ENCODE data around the gene CUEDC2. TPM values are rescaled to one million over a fixed set of nuclear protein-coding genes. Genes with fewer than 3 reads are reported as not detected.
A peak's percentile ranks its signal among the peaks of the same experiment; 100 is the strongest.

Gene CUEDC2
- total RNA-seq, 1 donor from 2014 or later = 118 TPM

GRCh38 chr10:102465466-102465865 lies 33.1 kb upstream of the CUEDC2 start:
- H3K9me3 Mint-ChIP-seq = no peaks in the 10 kb centered on the region
- peaks cover 10% of the 10 kb centered on the region for H3K27me3 Mint-ChIP-seq (ENCODE audit: low read depth)
- no peak for TF ChIP-seq CTCF (conservative IDR thresholded peaks at IDR 0.05)
- no peaks in the 10 kb centered on the region for H3K36me3 Mint-ChIP-seq (ENCODE audit: low read depth)
- H3K27ac Mint-ChIP-seq (ENCODE audit: unreplicated experiment) = no peak overlapping the region
- DNase-seq (ENCODE audit: low read depth, low spot score) = no peak
- H3K4me3 Mint-ChIP-seq = no peak overlapping the region
- H3K4me1 Mint-ChIP-seq = peaks cover 34% of the 10 kb centered on the region

DNA sequence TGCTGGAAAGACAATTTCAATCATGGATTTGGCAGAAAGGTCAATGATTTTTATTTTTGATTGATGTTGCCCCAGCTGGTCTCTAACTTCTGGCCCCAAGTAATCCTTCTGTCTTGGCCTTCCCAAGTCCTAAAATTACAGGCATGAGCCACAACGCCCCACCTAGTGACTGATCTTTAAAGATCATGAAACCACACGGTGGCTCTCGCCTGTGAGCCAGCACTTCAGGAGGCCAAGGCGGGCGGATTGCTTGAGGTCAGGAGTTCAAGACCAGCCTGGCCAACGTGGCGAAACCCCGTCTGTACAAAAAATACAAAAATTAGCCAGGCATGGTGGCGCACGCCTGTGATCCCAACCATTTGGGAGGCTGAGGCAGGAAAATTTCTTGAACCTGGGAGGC lies 31.6 kb upstream of the CUEDC2 start:
- no peak for TF ChIP-seq CTCF (conservative IDR thresholded peaks at IDR 0.05)
- no peak for DNase-seq (ENCODE audit: low read depth, low spot score)
- Mint-ChIP-seq H3K36me3 (ENCODE audit: low read depth) (no peaks in the 10 kb centered on the region), H3K9me3 (no peaks in the 10 kb centered on the region), H3K27ac (ENCODE audit: unreplicated experiment) (no peak overlapping the region), H3K27me3 (ENCODE audit: low read depth) (peaks cover 13% of the 10 kb centered on the region), H3K4me1 (peaks cover 34% of the 10 kb centered on the region), H3K4me3 (no peak overlapping the region)

DNA sequence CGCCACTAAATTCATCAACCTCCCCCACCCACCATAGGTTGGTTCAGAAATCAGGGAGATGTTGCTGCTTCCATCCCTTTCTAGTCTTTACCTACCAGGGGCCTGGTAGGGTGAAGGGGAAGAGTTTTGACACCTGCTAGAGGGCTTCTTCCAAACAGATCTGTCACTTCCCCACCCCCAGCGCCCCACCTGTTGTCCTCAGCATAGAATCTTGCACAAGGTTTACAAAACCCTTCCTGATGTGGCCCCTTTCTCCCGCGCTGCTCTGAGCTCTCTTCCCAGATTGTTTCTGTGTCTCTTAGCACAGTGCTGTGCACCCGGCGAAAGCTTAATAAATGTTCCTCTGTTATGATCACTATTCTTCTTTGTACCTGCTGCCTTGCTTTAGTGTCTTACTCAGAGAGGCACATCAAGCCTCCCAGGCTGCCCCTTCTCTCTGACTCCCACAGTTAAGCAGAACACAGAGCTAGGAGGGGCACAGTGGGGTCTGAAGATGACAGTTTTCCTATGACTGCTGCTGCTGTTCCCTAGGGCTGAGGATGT lies 30.2 kb upstream of the CUEDC2 start:
- Mint-ChIP-seq H3K9me3 (no peaks in the 10 kb centered on the region), H3K4me3 (peak overlapping the region; percentile 80), H3K27ac (ENCODE audit: unreplicated experiment) (no peak overlapping the region), H3K27me3 (ENCODE audit: low read depth) (peaks cover 13% of the 10 kb centered on the region), H3K36me3 (ENCODE audit: low read depth) (no peaks in the 10 kb centered on the region), H3K4me1 (peaks cover 34% of the 10 kb centered on the region)
- peak; percentile 13 for DNase-seq (ENCODE audit: low read depth, low spot score)
- TF ChIP-seq CTCF (conservative IDR thresholded peaks at IDR 0.05) = no peak

- Mint-ChIP-seq H3K4me1 (peaks cover 34% of the 10 kb centered on the region), H3K27me3 (ENCODE audit: low read depth) (peaks cover 13% of the 10 kb centered on the region), H3K4me3 (peak overlapping the region; percentile 80), H3K36me3 (ENCODE audit: low read depth) (no peaks in the 10 kb centered on the region), H3K27ac (ENCODE audit: unreplicated experiment) (peak overlapping the region; percentile 66), H3K9me3 (no peaks in the 10 kb centered on the region)
- TF ChIP-seq CTCF (conservative IDR thresholded peaks at IDR 0.05) = no peak
- peak; percentile 81 for DNase-seq (ENCODE audit: low read depth, low spot score)
Observed at GRCh38 chr10:102461187-102462054, 29.0 kb upstream of the CUEDC2 start.

- no peak for DNase-seq (ENCODE audit: low read depth, low spot score)
- H3K4me3 Mint-ChIP-seq = peak overlapping the region; percentile 80
- H3K4me1 Mint-ChIP-seq = peaks cover 34% of the 10 kb centered on the region
- no peak for TF ChIP-seq CTCF (conservative IDR thresholded peaks at IDR 0.05)
- H3K9me3 Mint-ChIP-seq = no peaks in the 10 kb centered on the region
- no peaks in the 10 kb centered on the region for H3K36me3 Mint-ChIP-seq (ENCODE audit: low read depth)
- peaks cover 13% of the 10 kb centered on the region for H3K27me3 Mint-ChIP-seq (ENCODE audit: low read depth)
- peak overlapping the region; percentile 66 for H3K27ac Mint-ChIP-seq (ENCODE audit: unreplicated experiment)
Observed at GRCh38 chr10:102460836-102461186, 28.4 kb upstream of the CUEDC2 start.

Data from neural crest cell (in vitro differentiated cells).